Activated T-helper 1 cell treated with Interleukin-2 at 50 U/mL for 16 hours (primary cell): ENCODE data around the gene MKRN2.
"Not testable (repeated sequence)": the region's sequence is repeated elsewhere in the genome, so short reads cannot be mapped to it uniquely, and the experiment has no call there.

Source experiments
- DNase-seq: peaks from one replicate; pipeline ENCODE4 v3.0.0-alpha.2; 2020; ENCODE audit warnings: low read depth

The MKRN2 gene

DNA sequence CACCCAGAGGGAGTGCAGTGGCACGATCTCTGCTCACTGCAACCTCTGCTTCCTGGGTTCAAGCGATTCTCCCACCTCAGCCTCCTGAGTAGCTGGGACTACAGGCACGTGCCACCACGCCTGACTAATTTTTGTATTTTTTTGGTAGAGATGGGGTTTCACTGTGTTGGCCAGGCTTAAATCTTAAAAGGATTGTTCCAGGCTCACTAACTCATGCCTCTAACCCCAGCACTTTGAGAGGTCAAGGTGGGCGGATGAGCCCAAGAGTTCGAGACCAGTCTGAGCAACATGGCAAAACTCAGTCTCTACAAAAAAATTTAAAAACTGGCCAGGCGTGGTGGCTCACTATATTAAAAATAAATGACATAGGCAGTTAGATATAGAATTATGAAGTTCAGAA lies 74.0 kb downstream of the MKRN2 start:
- DNase-seq, result not testable (repeated sequence)

DNA sequence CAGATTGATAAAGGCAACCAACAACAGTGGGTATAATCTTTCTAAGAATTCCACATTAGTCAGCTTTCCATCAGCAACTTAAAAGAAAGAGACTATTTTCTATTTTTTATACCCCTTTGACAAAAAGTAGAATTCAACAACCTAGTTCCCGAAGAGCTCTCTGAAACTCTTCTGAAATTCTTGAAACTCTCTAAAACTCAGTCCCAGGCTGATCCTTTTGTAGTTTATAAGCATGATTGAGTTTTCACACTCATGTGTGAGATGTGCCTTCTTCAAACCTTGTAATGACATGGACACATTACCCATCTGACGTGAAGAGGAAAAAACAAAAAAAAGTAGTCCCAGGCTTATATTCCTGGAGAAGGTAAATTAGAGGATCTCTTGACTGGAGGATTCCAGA lies 75.6 kb downstream of the MKRN2 start:
- DNase-seq, result no peak

- DNase-seq, result no peak
Measured at GRCh38 chr3:12633108-12633507, 76.2 kb downstream of the MKRN2 start.
